GM12875 (cell line): ENCODE data around the gene CYB5R4.
"Not testable (repeated sequence)": the region's sequence is repeated elsewhere in the genome, so short reads cannot be mapped to it uniquely, and the experiment has no call there.

Experiments used
- H3K4me3 ChIP-seq: one replicate; pipeline ENCODE4 v1.5.1; 2011; ENCODE audit warnings: low read depth, low read length, control low read depth
- TF ChIP-seq, protein P1 (sequence below): IDR thresholded peaks from 2 replicates; pipeline ENCODE4 v1.5.1; 2011; ENCODE audit warnings: low read depth, mild to moderate bottlenecking, control low read depth, inconsistent platforms, low read length, moderate library complexity, borderline replicate concordance; ENCODE audit not compliant: insufficient read depth

The CYB5R4 gene

DNA sequence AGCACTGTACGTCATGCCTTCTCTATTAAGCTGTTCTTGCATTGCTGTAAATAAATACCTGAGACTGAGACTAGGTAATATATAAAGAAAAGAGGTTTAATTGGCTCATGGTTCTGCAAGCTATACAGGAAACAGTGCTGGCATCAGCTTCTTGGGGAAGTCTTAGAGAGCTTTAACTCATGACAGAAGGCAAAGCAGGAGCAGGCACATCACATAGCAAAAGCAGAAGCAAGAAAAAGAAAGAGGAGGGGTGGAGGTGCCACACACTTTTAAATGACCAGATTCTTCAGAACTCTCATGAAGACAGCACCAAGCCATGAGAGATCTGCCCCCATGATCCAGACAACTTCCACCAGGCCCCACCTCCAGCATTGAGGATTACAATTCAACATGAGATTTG is 30.1 kb downstream of the CYB5R4 start:
- no peak overlapping the region for H3K4me3 ChIP-seq
- TF ChIP-seq, protein P1, sequence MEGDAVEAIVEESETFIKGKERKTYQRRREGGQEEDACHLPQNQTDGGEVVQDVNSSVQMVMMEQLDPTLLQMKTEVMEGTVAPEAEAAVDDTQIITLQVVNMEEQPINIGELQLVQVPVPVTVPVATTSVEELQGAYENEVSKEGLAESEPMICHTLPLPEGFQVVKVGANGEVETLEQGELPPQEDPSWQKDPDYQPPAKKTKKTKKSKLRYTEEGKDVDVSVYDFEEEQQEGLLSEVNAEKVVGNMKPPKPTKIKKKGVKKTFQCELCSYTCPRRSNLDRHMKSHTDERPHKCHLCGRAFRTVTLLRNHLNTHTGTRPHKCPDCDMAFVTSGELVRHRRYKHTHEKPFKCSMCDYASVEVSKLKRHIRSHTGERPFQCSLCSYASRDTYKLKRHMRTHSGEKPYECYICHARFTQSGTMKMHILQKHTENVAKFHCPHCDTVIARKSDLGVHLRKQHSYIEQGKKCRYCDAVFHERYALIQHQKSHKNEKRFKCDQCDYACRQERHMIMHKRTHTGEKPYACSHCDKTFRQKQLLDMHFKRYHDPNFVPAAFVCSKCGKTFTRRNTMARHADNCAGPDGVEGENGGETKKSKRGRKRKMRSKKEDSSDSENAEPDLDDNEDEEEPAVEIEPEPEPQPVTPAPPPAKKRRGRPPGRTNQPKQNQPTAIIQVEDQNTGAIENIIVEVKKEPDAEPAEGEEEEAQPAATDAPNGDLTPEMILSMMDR = no peak

DNA sequence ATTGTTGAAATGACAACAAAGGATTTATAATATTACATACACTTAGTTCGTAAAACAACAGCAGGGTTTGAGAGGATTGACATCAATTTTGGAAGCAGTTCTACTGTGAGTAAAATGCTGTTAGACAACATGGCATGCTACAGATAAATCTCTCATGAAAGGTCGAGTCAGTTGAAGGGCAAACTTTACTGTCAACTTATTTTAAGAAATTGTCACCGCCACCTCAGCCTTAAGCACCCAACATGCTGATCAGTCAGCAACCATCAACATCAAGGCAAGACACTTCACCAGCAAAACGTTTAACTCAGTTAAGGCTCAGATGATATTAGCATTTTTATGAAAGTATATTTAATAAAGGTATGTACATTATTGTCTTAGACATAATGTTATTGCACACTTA is 31.0 kb downstream of the CYB5R4 start:
- TF ChIP-seq, protein P1 = no peak
- H3K4me3 ChIP-seq = no peak overlapping the region

DNA sequence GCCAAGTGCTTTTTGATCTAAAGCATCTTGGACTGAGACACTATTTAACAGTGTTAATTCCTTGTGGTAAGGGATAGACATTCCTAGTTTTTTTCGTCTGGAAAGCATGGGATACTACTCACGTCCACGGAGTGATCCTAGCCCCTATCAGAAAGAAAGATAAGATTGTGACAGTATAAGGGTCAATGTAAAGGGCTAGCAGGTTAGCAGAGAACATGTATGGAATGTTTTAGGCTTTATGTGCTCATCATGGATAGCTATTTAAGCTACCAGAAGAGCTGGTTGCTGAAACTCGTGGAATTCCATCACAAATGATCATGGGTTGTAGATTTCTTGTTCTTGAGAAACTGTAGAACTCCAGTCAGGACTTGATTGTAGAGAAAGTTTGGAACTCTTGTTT is 32.1 kb downstream of the CYB5R4 start:
- H3K4me3 ChIP-seq = no peak overlapping the region

DNA sequence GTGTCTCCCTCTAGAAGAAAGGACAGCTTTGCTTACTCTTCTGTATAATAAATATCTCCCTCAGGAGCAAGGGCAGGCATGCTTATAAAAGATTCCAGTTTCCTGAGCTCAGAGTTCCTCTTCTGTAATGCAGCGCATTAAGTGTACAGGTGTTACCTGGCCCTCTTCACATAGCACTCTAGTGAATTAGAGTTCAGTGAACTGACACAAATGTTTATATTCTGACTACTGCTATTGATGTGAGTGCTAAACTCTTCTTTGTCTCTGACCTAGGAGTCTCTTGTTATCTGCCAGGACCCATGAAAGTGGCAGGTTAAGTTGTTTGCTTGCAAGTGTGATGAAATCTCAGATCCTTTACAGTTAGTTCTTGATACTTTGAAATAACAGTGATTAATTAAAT is 33.5 kb downstream of the CYB5R4 start:
- no peak overlapping the region for H3K4me3 ChIP-seq
- TF ChIP-seq, protein P1 = no peak

More for the DNA sequence above, 32.1 kb downstream of the CYB5R4 start:
- TF ChIP-seq, protein P1 = no peak

DNA sequence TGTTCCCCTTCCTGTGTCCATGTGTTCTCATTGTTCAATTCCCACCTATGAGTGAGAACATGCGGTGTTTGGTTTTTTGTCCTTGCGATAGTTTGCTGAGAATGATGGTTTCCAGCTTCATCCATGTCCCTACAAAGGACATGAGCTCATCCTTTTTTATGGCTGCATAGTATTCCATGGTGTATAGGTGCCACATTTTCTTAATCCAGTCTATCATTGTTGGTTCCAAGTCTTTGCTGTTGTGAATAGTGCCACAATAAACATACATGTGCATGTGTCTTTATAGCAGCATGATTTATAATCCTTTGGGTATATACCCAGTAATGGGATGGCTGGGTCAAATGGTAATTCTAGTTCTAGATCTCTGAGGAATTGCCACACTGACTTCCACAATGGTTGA is 37.6 kb downstream of the CYB5R4 start:
- H3K4me3 ChIP-seq = not testable (repeated sequence)

DNA sequence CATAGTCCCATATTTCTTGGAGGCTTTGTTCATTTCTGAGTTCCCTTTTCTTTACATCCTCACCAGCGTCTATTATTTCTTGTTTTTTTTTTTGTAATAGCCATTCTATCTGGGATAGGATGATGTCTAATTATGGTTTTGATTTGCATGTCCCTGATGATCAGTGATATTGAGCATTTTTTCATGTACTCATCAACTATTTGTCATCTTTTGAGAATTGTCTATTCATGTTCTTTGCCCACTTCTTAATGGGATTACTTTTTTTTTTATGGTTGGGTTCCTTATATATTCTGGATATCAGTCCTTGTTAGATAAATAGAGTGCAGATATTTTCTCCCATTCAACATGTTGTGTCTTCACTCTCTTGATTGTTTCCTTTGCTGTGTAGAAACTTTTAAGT is 42.1 kb downstream of the CYB5R4 start:
- no peak overlapping the region for H3K4me3 ChIP-seq
- TF ChIP-seq, protein P1 = no peak

DNA sequence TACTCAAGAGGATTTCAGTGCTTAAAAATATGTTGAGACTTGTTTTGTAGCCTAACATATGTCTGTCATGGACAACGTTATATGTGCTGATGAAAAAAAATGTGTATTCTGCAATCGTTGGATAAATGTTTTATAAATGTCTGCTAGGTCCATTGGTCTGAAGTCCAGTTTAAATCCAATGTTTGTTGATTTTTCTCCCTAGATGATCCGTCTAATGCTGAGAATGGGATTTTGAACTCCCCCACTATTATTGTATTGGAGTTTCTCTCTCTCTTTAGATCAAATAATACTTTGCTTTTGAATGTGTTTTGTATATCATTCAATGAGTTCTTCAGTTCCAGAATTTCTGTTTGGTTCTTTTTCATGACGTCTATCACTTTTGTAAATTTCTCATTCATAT is 44.9 kb downstream of the CYB5R4 start:
- TF ChIP-seq, protein P1 = no peak
- H3K4me3 ChIP-seq = no peak overlapping the region

DNA sequence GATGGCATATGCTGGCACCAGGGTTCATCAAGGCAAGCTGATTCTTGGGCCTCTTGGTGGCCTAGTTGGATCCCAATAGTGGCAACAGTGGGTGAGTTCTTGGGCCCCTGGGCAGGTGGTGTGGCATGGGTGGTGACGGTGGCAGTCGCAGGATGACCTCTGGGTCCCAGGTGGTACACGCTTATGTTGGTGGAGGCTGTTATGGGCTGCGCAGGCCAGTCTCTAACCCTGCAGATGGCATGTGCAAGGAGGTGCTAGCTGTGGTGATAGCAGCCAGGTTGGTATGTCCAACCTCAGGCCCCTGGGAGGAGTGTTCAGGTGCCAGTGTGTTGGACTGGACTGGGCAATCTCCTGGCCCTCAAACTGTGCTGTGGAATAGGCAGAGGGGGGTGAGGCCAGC is 46.2 kb downstream of the CYB5R4 start:
- no peak overlapping the region for H3K4me3 ChIP-seq
- TF ChIP-seq, protein P1 = no peak

DNA sequence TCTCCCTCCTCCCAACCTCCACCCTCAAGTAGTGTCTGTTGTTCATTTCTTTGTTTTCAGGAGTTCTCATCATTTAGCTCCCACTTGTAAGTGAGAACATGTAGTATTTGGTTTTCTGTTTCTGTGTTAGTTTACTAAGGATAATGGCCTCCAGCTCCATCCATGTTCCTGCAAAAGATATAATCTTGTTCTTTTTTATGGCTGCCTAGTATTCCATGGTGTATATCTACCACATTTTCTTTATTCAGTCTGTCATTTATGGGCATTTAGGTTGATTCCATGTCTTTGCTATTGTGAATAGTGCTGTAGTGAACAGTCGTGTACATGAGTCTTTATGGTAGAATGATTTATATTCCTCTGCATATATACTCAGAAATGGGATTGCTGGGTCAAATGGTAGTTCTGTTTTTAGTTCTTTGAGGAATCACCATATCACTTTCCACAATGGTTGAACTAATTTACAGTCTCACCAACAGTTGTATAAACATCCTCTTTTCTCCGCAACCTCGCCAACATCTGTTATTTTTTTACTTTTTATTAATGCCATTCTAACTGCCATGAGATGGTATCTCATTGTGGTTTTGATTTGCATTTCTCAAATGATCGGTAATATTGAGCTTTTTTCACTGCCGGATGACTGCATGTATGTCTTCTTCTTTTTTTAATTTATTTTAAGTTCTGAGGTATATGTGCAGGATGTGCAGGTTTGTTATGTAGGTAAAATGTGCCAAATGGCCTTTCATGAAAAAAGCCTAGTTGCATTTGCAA is 48.3 kb downstream of the CYB5R4 start:
- H3K4me3 ChIP-seq = not testable (repeated sequence)
